Left ventricle myocardium inferior (tissue), 1 donor: ENCODE results near the gene COX4I1. TPM values are rescaled to one million over a fixed set of nuclear protein-coding genes. Genes with fewer than 3 reads are reported as not detected.

Source experiments
- DNase-seq: peaks from one replicate; pipeline ENCODE4 v3.0.0-alpha.2; 2020
- H3K27ac ChIP-seq: fragments of 200-600 bp; replicated peaks from 2 replicates; pipeline ENCODE4 v1.8.0; 2021
- H3K27me3 ChIP-seq: fragments of 200-600 bp; 2 replicates; pipeline ENCODE4 v1.8.0; 2021; ENCODE audit warnings: low read depth
- H3K36me3 ChIP-seq: fragments of 200-600 bp; 2 replicates; pipeline ENCODE4 v1.8.0; 2021
- H3K4me1 ChIP-seq: fragments of 200-600 bp; 2 replicates; pipeline ENCODE4 v1.8.0; 2021
- H3K4me3 ChIP-seq: fragments of 200-600 bp; 2 replicates; pipeline ENCODE4 v1.8.0; 2021; ENCODE audit warnings: mild to moderate bottlenecking, moderate library complexity
- H3K9me3 ChIP-seq: fragments of 200-600 bp; replicated peaks from 2 replicates; pipeline ENCODE4 v1.8.0; 2021
- intact Hi-C: fragments of 100-400 bp; cut with micrococcal nuclease; formaldehyde crosslinking; loops from one replicate; pipeline ENCODE4 v1.11.0; 2022
- total RNA-seq: library from RNA; stranded (reverse); fragmentation: NEBNext Ultra II Directional; extraction: Animal tissue kit (Norgen Biotek cat#: 25700); gene quantifications from one replicate; pipeline ENCODE4 v1.2.1, GENCODE V29; 2021
- TF ChIP-seq, protein P1 (sequence below): fragments of 200-600 bp; IDR thresholded peaks from 2 replicates; pipeline ENCODE4 v1.8.0; 2021; ENCODE audit warnings: antibody characterized with exemption, mild to moderate bottlenecking, borderline replicate concordance
- donor health status: DM: no; HTN: yes; CAD: no; lungs with severe emphysema.

The COX4I1 gene
- total RNA-seq, 1 donor from 2014 or later, result 1,881 TPM

DNA sequence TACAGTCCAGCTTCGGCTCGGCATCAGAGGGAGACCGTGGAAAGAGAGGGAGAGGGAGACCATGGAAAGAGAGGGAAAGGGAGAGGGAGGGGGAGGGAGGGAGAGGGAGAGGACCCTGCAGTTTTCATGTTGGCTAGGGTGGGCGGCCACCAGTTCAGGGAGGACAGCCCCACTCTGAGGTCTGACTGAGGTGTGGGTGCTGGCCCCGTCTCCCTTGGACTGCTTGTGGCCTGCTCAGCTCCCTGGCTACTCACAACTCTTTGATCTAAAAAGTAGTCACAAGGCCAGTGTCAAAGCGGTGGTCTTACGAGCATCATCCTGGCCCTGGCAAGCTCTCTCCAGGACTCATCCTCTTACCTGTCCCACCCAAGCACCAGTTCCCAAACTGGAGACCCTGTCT, 9.4 kb downstream of the COX4I1 start:
- intact Hi-C loops, result no loop called here
- no peaks in the 10 kb centered on the region for H3K9me3 ChIP-seq
- TF ChIP-seq, protein P1, sequence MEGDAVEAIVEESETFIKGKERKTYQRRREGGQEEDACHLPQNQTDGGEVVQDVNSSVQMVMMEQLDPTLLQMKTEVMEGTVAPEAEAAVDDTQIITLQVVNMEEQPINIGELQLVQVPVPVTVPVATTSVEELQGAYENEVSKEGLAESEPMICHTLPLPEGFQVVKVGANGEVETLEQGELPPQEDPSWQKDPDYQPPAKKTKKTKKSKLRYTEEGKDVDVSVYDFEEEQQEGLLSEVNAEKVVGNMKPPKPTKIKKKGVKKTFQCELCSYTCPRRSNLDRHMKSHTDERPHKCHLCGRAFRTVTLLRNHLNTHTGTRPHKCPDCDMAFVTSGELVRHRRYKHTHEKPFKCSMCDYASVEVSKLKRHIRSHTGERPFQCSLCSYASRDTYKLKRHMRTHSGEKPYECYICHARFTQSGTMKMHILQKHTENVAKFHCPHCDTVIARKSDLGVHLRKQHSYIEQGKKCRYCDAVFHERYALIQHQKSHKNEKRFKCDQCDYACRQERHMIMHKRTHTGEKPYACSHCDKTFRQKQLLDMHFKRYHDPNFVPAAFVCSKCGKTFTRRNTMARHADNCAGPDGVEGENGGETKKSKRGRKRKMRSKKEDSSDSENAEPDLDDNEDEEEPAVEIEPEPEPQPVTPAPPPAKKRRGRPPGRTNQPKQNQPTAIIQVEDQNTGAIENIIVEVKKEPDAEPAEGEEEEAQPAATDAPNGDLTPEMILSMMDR, result no peak

DNA sequence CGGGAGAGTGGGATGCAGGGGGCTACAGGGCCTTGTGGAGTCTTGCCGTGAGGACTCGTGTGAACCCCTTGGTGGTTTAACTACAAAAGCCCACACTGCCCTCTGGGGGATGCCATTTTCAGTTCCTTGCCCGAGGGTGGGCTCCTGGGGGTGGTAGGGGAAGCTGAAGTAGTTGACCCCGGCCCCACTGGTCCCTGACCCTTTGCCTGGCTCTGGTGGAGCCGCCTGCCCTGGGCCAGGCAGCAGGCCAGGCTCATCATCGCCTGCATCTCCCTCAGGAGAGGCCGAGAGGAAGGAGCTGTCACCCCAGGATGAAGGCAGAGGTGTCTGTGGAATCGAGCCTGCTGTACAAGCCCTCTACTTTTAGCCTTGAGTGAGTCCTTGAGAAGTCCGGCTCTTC, 10.2 kb downstream of the COX4I1 start:
- H3K27me3 ChIP-seq, result peaks cover 39% of the 10 kb centered on the region
- H3K4me3 ChIP-seq, result no peak overlapping the region
- H3K4me1 ChIP-seq, result peaks cover 3% of the 10 kb centered on the region
- H3K9me3 ChIP-seq, result no peaks in the 10 kb centered on the region
- H3K27ac ChIP-seq, result no peak overlapping the region
- TF ChIP-seq, protein P1, result no peak
- DNase-seq, result no peak
- peaks cover 22% of the 10 kb centered on the region for H3K36me3 ChIP-seq
- intact Hi-C loops, result no loop called here

More for the DNA sequence above, 9.4 kb downstream of the COX4I1 start:
- Histone ChIP-seq H3K4me3 (no peak overlapping the region), H3K27ac (no peak overlapping the region), H3K36me3 (peaks cover 27% of the 10 kb centered on the region), H3K4me1 (peaks cover 4% of the 10 kb centered on the region), H3K27me3 (peaks cover 32% of the 10 kb centered on the region)
- DNase-seq, result no peak

DNA sequence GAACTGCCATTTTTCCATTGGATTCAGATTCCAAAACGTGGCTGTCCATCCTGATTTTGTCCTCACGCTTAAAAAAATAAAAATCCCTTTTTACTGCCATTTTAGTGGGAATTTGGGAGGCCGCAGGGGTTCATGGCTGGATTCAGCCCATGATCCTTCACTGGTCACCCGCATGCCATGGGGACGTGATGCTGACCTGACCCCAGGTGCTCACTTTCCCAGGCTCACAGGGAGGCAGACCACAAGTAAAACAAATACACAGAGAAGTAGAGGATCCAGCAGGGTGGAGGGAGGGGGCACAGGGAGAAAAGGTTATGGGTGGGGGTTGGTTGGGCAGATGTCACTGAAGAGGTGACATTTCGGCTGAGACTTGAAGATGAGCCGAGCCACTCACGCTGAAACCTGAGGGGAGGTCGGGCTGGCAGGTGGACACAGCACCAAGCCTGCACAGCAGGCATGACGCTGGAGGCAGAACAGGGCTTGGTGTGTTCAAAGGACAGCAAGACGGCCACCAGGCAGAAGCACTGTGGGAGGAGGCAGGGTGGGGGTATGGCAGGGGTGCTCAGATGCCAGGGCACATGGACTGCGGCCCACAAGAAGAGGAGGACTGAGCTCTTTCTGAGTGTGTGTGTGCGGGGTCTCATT, 10.7 kb downstream of the COX4I1 start:
- DNase-seq, result no peak
- Histone ChIP-seq H3K4me1 (peaks cover 3% of the 10 kb centered on the region), H3K27ac (no peak overlapping the region), H3K9me3 (no peaks in the 10 kb centered on the region), H3K36me3 (peaks cover 16% of the 10 kb centered on the region), H3K4me3 (no peak overlapping the region), H3K27me3 (peaks cover 44% of the 10 kb centered on the region)
- TF ChIP-seq, protein P1, result no peak
- intact Hi-C loops, result no loop called here

DNA sequence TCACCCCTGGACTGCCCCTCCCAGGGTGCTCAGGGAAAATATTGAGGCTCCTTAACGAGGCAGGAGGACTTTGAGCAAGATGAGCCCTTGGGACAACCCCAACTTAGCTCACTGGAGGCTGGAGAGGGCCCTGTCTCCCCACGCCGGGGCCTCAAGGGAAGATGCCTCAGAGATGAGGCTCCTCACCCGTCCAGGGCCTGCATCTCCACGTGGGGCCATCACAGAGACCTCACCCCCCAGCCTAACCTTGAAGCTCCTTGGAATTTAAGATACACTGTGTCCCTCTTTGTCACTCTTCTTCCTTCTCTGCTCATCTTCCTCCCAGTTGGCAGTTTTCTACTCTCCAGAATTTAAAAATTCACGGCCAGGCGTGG, 11.2 kb downstream of the COX4I1 start:
- Histone ChIP-seq H3K4me3 (no peak overlapping the region), H3K27ac (no peak overlapping the region), H3K36me3 (peaks cover 11% of the 10 kb centered on the region), H3K27me3 (peaks cover 49% of the 10 kb centered on the region), H3K9me3 (no peaks in the 10 kb centered on the region), H3K4me1 (peaks cover 2% of the 10 kb centered on the region)
- TF ChIP-seq, protein P1, result no peak
- DNase-seq, result no peak
- intact Hi-C loops, result no loop called here

DNA sequence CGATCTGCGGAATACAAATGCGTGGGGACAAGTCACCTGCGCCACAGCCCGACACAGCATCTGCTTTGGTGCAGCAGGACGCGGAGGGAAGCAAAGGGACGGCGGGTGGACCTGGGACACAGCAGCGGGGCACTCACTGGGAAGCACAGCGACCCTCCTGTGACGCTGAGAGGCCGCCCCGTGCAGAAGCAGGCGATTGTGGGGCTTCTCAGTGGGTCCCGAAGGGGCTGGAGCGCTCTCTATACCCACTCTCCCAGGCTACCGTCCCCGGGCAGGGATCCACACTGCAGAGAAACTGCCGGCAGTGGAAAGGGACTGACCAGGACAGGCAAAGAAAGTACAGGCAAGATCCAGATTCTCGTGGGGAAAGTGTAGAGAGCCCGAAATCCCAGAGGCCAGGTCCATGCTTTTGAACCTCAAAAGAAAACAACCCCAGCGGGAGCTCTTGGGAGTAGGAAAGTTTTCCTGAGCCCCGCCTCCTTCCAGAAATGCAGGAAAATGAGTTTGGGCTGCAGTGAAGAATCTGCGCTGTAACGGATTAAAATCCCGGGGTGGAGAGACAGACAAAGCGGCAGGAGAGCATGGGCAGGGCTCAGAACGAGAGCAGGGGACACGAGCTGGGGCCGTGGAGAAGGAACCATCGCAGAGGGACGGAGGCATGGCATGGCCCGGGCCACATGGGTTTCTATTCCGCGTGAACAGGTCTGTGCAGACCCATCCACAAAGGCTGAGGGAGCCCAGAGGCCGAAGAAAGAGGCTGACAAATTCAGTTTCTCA, 12.7 kb downstream of the COX4I1 start:
- TF ChIP-seq, protein P1, result no peak
- Histone ChIP-seq H3K4me3 (no peak overlapping the region), H3K9me3 (no peaks in the 10 kb centered on the region), H3K27me3 (peaks cover 64% of the 10 kb centered on the region), H3K4me1 (no peaks in the 10 kb centered on the region), H3K36me3 (no peaks in the 10 kb centered on the region), H3K27ac (no peak overlapping the region)
- no peak for DNase-seq
- intact Hi-C loops, result no loop called here
